Cardiac septum (tissue), 1 donor: Measurements from ENCODE around the gene ZBTB7C. TPM values are rescaled to one million over a fixed set of nuclear protein-coding genes. Genes with fewer than 3 reads are reported as not detected.

Experiments
- DNase-seq: peaks from one replicate; pipeline ENCODE4 v3.0.0-alpha.2; 2020; ENCODE audit warnings: low spot score
- intact Hi-C: fragments of 100-400 bp; cut with DNase I; formaldehyde crosslinking; loops from one replicate; pipeline ENCODE4 v1.14.0; 2022
- total RNA-seq: library from RNA; stranded (reverse); fragmentation: NEBNext Ultra II Directional; extraction: Animal tissue kit (Norgen Biotek cat#: 25700); gene quantifications from one replicate; pipeline ENCODE4 v1.2.1, GENCODE V29; 2021
- donor health status: DM: no; HTN: no; CAD: no.

The ZBTB7C gene
- total RNA-seq, 1 donor from 2014 or later = 8.0 TPM

- peak; percentile 43 for DNase-seq
- intact Hi-C loops = no loop called here
Observed at GRCh38 chr18:48138660-48139430, 270.3 kb downstream of the ZBTB7C start.

DNA sequence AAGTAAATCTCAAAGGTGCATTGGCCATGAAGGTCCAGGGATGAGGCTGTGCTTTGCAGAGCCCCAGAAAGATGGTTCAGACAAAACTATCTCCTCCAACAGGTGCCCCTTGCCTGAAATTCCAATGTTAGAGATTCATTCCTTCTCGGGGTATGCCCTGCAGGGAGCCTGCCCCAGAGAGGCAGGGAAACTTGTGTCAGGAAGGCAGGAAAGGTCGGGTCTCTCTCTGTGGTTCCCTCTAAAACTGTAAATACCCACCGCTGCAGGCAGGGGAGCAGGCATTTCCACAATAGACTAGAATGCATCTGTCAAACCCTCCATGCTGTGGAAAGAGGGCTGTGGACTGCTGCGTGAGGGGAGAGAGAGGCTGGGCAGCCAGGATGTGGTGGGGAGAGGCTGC is 271.0 kb downstream of the ZBTB7C start:
- peak; percentile 15 for DNase-seq
- intact Hi-C loops = no loop called here

DNA sequence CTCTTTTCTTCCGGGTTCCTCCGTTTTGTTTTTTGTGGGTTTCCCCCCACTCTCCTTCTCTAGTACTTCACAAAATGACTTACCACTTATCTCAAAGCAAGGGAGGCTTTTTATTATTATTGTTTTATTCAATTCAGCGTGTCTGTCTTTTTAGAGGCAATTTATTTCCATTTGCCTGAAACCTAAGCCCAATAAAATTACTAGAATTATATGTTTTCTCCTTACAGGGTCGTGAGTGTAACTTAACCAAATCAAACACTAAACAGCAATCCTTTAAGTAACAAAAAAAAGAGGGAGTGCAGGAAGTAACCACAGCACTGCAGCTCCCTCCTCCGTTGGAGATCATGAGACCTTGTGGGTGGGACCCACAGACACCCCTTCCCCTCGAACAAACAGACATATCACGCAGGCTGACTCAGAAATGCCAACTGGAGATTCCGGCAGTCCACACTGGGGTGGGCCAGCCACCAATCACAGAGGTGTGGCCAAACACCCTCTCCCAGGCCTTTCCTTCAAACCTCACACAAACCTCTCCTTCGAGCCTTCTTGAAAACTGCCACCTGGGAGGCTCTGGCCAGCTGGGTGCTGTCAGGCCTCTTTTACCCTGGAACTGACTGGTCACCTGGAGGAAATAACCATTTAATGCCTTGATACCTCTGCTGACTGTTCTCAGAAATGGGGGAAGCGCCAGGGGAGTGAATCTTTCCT is 271.7 kb downstream of the ZBTB7C start:
- intact Hi-C loops = no loop called here
- DNase-seq = peak; percentile 51

DNA sequence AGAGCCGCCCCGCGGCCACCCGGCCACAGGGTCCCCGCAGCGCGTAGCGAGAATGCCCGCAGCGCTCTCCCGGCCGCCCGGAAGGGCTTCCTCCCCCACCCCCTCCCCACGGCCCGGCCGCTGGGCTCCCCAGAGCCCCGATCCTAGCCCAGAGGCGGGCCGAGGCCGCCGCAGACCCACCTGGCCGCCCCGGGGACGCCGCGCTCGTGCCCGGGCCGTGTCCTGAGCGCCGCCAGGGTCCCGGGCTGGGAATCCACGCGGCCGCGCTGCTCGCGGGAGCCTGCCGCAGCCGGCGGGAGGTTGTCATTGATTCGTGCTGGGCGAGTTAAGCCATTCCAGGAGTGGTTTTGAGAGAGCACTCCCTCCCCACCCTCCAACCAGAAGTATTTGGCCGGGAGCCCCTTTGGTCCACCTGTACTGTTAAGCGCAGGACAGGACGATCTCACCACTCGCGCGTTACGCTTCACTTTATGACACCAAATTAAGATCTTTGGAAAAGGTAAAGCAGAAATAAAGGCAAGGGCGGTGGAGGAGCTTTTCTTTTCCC is 272.3 kb downstream of the ZBTB7C start:
- DNase-seq = peak; percentile 64
- intact Hi-C loops = no loop called here

DNA sequence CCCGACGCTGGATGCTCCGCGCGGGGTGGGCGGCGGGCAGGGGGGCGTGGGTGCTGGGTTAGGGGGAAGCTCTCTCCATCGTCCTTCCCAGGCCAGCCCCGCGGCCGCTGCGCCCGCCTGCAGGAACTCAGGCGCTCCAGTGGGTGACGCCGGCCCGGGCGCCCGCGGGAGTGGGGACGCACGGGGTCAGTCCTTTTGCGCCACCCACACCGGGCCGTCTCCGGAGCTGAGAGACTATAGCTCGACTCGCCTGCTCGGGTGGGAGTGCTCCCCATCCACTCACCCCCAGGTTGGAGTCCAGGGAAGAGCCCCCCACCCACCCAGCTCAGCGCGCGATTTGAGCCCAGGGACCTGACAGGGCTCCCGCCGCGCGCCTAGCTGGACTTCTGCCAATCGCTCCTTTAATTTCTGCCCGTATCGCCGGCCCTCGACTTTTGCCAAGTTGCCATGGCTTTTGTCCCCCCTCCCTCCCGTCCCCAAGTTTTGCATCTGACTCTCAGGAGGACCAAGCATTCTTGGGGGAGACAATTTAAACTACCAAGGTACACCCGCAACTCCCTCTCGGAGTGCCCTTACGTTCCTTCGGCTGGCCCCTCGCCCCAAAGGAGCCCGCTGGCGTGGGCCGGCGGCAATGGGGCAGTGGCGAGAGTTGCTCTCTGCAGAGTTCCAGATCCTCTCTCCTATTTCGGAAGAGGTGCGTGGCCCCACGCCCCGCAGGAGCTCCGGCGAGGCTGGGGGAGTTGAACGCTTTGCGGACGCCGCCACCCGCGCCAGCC is 272.9 kb downstream of the ZBTB7C start:
- intact Hi-C loops = no loop called here
- DNase-seq = peak; percentile 72

- peak; percentile 29 for DNase-seq
- intact Hi-C loops = no loop called here
Observed at GRCh38 chr18:48135436-48135966, 273.7 kb downstream of the ZBTB7C start.

GRCh38 chr18:48134609-48135008 is 274.6 kb downstream of the ZBTB7C start:
- intact Hi-C loops = no loop called here
- DNase-seq = peak; percentile 46

DNA sequence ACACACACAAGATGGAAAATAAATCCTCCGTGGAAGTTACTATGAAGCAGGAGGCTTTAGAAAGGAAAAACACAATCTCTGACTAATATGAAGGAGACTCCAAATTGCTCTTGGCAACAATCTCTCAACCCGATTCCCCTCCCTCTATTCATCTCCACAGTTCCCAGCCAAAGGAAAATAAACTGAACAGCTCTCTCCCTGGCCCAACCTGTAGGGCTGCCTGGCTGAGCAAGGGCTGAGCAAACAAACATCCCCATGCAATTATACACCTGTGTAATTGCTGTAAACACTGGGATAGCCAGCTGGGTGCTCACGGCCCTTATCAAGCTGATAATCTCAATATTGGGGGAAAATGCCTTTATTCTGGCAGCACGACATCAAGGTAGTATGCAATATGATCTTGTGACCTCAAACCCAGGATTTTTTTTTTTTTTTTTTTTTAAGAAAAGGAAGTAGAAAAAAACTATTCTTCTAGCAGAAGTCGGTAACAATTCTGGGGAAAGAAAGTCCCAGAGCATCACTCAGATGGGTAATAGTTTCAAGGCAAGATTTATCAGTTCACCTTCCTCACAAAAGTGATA is 275.4 kb downstream of the ZBTB7C start:
- intact Hi-C loops = no loop called here
- DNase-seq = no peak

DNA sequence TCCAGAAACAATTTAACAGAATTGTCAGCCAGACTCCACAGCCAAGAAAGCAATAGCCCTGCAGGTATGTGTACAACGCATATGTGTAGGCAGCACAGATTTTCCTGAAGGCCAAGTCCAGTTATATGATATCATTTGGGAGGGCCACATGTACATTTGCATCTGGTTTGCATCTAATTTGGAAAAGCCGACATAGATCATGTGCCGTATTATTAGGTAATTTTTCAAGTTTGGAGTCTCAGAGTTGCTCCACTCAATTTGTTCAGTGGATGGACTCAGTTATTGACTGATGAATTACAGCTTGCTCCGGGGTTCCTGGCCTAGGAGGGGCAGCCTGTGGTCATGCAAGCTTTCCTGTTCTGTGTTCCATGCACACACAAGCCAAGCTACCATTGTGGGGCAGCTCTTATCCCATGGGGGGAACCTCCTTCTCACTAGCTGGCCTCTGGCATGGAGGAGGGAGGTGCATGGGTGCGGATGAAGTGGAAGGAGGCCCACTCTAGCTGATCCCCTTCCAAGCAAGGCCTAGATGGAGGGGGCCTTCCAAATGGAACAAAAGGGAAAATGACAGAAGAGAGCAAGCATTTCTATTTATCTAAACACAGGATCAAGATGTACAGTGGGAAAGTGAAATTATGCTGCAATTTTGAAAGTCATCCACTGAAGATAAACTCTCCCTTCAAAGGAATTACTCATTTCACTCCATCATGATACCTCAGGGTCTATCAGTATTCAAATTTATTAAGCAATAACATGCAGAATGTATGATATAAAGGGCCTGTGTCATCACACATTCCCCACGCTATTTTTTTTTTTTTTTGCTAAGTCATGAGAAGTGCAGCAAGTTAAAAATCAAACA is 276.2 kb downstream of the ZBTB7C start:
- intact Hi-C loops = no loop called here
- DNase-seq = peak; percentile 65

GRCh38 chr18:48131042-48131441 is 278.1 kb downstream of the ZBTB7C start:
- intact Hi-C loops = no loop called here
- no peak for DNase-seq

DNA sequence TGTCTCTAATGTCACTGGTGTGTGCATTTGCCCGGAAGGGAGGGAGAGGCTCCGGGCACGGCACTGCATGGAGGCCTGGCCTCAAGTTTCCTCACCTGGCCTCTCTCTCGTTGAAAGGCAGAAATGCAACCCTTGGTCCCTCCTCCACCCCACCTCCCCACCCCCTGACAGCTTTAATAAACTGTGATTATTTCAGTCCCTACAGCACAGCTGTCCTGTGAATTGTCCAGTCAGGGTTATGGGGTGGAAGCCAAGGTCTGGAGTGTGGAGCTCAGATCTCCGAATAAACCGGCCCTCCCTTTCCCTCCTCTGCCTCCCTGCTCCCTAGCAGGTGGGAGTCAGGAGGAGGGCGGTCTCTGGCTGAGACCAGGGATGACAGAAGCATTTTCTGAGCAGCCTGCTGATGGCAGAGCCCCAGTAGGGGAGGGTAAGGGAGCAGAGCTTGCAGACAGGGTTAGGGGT is 279.5 kb downstream of the ZBTB7C start:
- peak; percentile 46 for DNase-seq
- intact Hi-C loops = no loop called here

DNA sequence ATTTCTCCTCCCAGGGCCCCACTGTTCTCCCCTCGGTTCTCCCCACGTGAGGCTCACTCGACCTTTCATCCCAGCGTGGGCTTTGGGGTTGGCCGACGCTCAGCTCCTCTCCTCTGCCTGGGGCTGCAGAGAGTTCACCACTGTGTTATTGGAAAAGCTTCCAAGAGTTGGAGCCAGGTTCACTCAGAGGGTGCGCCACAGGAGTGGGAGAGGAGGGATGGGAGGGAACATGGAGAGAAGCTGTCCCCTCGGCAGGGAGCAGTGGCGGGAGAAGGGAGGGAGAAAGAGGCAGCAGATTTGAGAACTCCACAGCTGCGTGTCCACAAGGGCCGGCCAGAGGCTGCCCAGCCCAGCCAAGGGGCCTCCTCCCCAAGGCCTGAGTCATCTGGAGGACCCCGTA is 281.6 kb downstream of the ZBTB7C start:
- peak; percentile 14 for DNase-seq
- intact Hi-C loops = no loop called here

DNA sequence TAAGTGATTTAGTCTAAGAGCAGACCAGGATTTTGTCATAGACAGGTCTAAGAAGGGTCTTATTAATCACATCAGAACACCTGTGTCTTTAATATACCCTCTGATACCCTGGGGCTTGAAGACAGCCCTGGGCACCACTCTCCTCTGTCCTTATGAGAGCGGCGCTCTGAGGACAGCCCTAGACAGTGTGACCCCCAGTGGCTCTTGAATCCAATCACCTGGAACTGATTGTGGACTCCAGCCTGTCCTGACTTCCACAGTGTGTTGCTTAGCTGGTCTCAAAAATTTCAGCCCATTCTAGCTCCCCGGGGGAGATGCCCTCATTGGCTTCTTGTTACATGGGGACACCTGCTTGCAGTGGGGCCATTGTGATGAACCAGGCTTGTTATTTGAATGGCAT is 282.9 kb downstream of the ZBTB7C start:
- no peak for DNase-seq
- intact Hi-C loops = no loop called here

DNA sequence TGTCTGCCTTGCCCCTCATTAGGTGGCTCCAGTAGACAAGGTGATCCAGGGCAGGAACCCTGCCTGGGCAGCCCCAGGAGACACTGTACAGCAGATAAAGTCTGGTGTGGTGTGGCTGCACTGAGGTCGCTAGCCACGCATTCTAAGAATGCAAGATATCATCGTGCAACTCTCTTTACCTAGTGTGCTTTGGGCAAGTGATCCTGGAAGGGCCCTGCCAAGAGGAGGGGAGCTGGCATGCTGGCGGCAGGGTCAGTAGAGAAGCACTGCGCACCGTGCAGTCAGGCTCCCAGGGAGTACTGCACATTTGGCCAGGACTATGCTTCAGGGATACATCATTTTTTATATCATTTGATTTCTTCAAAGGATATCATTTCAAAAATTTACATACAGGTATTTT is 283.5 kb downstream of the ZBTB7C start:
- intact Hi-C loops = no loop called here
- no peak for DNase-seq

GRCh38 chr18:48124857-48125626 is 284.1 kb downstream of the ZBTB7C start:
- DNase-seq = no peak
- intact Hi-C loops = no loop called here

DNA sequence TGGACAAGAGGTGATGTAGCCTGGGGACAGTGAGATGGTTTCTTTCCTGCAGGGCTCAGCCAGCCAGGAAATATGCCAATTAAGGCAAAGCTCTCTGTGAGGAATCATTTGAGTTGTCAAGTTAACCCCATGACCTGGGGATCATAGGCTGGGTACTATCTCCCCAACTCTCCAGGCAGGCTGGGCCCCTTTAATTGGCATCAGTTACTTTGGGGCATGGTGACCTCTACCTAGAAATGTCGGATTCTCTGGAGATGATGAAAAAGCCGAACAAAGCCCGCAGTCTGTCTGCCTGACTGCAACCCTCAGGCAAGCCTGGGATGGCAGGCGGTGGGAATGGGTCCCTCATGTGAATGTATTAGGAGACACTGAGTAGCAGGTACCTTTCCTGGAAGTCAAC is 285.2 kb downstream of the ZBTB7C start:
- DNase-seq = no peak
- intact Hi-C loops = no loop called here

DNA sequence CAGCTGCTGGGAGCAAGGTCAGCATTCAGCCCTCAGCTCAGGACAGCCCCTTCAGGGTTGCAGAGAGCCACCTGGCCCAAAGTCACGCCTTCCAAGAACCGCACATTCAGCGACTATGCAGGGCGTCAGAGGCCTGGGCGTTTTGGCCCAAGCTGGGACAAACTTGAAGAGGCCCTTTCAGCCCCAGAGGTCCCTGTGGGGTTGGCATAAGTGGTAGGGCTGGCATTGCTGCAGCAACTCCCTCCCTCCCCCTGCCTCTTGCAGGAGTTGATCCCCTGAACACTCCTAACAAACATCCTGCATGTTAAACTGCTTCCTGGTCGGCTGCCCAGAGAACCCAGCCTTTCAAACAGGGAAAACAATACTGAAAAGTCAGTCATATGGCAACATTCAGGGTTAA is 285.9 kb downstream of the ZBTB7C start:
- intact Hi-C loops = no loop called here
- DNase-seq = no peak

GRCh38 chr18:48122816-48123215 is 286.4 kb downstream of the ZBTB7C start:
- intact Hi-C loops = no loop called here
- DNase-seq = no peak
